HEK293 (cell line): ENCODE data around the gene PCP2.

ENCODE experiments used
- CTCF ChIA-PET: fragments of 350-600 bp; formaldehyde crosslinking; extraction: SDS; loops from one replicate; lab custom pipeline; 2021; ENCODE audit warnings: antibody characterized with exemption; lab: Yijun Ruan, JAX
- POLR2A ChIA-PET: fragments of 300-600 bp; formaldehyde crosslinking; extraction: SDS; loops from one replicate; lab custom pipeline; 2020; ENCODE audit warnings: antibody characterized with exemption, inconsistent platforms; lab: Yijun Ruan, JAX
- H3K27ac ChIP-seq: fragments of 200-500 bp; sonication (Bioruptor generic); 2 replicates; pipeline ENCODE4 v1.5.1; 2014; ENCODE audit warnings: low read depth, low read length, control low read depth, inconsistent platforms; ENCODE audit errors: extremely low read depth
- H3K36me3 ChIP-seq, 2 experiments: fragments of 200-500 bp in 1 of 2; sonication (Bioruptor generic) in 1 of 2; 1 replicate in 1 of 2; 2 replicates in 1 of 2; pipeline ENCODE4 v1.5.1; 2014 to 2017; ENCODE audit warnings: inconsistent platforms in 2 of 2, low read length in 2 of 2; ENCODE audit not compliant: control insufficient read depth in 2 of 2, insufficient read depth in 1 of 2
- H3K4me1 ChIP-seq: fragments of 200-500 bp; sonication (Bioruptor generic); 2 replicates; pipeline ENCODE4 v1.5.1; 2014; ENCODE audit warnings: mild to moderate bottlenecking, low read length, inconsistent platforms; ENCODE audit not compliant: control insufficient read depth, insufficient read depth
- H3K4me3 ChIP-seq: 2 replicates; pipeline ENCODE4 v1.5.1; 2011; ENCODE audit warnings: low read depth, mild to moderate bottlenecking, control low read depth, low read length, moderate library complexity
- H3K9me3 ChIP-seq: fragments of 200-500 bp; sonication (Bioruptor generic); 2 replicates; pipeline ENCODE4 v1.5.1; 2014; ENCODE audit warnings: low read depth, low read length, inconsistent platforms; ENCODE audit not compliant: control insufficient read depth, insufficient read depth
- AEBP2 ChIP-seq: fragments of 450-650 bp; formaldehyde crosslinking; IDR thresholded peaks from 2 replicates; pipeline ENCODE4 v1.5.1; 2016; ENCODE audit warnings: missing biosample characterization, missing genetic modification characterization, borderline replicate concordance
- ELK4 ChIP-seq: IDR thresholded peaks from 2 replicates; pipeline ENCODE4 v1.6.1; 2011; ENCODE audit warnings: mild to moderate bottlenecking, low read depth, low read length, borderline replicate concordance
- GLI2 ChIP-seq: fragments of 450-650 bp; formaldehyde crosslinking; IDR thresholded peaks from 2 replicates; pipeline ENCODE4; 2017; ENCODE audit warnings: missing biosample characterization, missing genetic modification characterization, low read depth, borderline replicate concordance
- GLIS2 ChIP-seq: fragments of 450-650 bp; formaldehyde crosslinking; IDR thresholded peaks from 2 replicates; pipeline ENCODE4 v1.5.1; 2016; ENCODE audit warnings: missing biosample characterization, missing genetic modification characterization
- IKZF3 ChIP-seq: fragments of 450-650 bp; IDR thresholded peaks from 2 replicates; pipeline ENCODE4 v1.5.0; 2018; ENCODE audit warnings: missing biosample characterization, mild to moderate bottlenecking, missing genetic modification characterization, moderate library complexity
- PATZ1 ChIP-seq: fragments of 450-650 bp; formaldehyde crosslinking; IDR thresholded peaks from 2 replicates; pipeline ENCODE4 v1.5.1; 2016; ENCODE audit warnings: missing biosample characterization, missing genetic modification characterization
- SETDB1 ChIP-seq: IDR thresholded peaks from one replicate; pipeline ENCODE4 v1.6.1; 2017; ENCODE audit warnings: mild to moderate bottlenecking, low read length, moderate library complexity, mixed read lengths; ENCODE audit not compliant: insufficient read length
- SP2 ChIP-seq: fragments of 450-650 bp; formaldehyde crosslinking; IDR thresholded peaks from 2 replicates; pipeline ENCODE4 v1.5.1; 2016; ENCODE audit warnings: missing biosample characterization, missing genetic modification characterization
- SP7 ChIP-seq: fragments of 450-650 bp; formaldehyde crosslinking; IDR thresholded peaks from 2 replicates; pipeline ENCODE4 v1.5.1; 2016; ENCODE audit warnings: missing biosample characterization, missing genetic modification characterization
- ZBTB8A ChIP-seq: fragments of 450-650 bp; formaldehyde crosslinking; IDR thresholded peaks from 2 replicates; pipeline ENCODE4 v1.5.1; 2016; ENCODE audit warnings: missing biosample characterization, missing genetic modification characterization
- ZFHX2 ChIP-seq: fragments of 450-650 bp; formaldehyde crosslinking; conservative IDR thresholded peaks from 2 replicates; pipeline ENCODE4 v1.5.1; 2016; ENCODE audit warnings: missing biosample characterization, missing genetic modification characterization
- ZFP3 ChIP-seq: fragments of 450-650 bp; formaldehyde crosslinking; IDR thresholded peaks from 2 replicates; pipeline ENCODE4 v1.5.1; 2016; ENCODE audit warnings: low read depth, missing biosample characterization, missing genetic modification characterization
- ZNF138 ChIP-seq: fragments of 450-650 bp; formaldehyde crosslinking; IDR thresholded peaks from 2 replicates; pipeline ENCODE4 v1.5.1; 2016; ENCODE audit warnings: missing biosample characterization, missing genetic modification characterization, borderline replicate concordance
- ZNF184 ChIP-seq: fragments of 450-650 bp; IDR thresholded peaks from 2 replicates; pipeline ENCODE4 v1.5.1; 2018; ENCODE audit warnings: missing biosample characterization, mild to moderate bottlenecking, missing genetic modification characterization
- ZNF311 ChIP-seq: fragments of 450-650 bp; formaldehyde crosslinking; IDR thresholded peaks from 2 replicates; pipeline ENCODE4 v1.5.1; 2017; ENCODE audit warnings: missing biosample characterization, missing genetic modification characterization, borderline replicate concordance
- ZNF341 ChIP-seq: fragments of 450-650 bp; formaldehyde crosslinking; IDR thresholded peaks from 2 replicates; pipeline ENCODE4; 2016; ENCODE audit warnings: low read depth, missing biosample characterization, missing genetic modification characterization
- ZNF391 ChIP-seq: fragments of 450-650 bp; formaldehyde crosslinking; IDR thresholded peaks from 2 replicates; pipeline ENCODE4 v1.5.1; 2016; ENCODE audit warnings: low read depth, missing biosample characterization, missing genetic modification characterization, borderline replicate concordance
- ZNF398 ChIP-seq: fragments of 450-650 bp; formaldehyde crosslinking; IDR thresholded peaks from 2 replicates; pipeline ENCODE4 v1.5.1; 2017; ENCODE audit warnings: missing biosample characterization, missing genetic modification characterization
- ZNF488 ChIP-seq: fragments of 450-650 bp; formaldehyde crosslinking; IDR thresholded peaks from 2 replicates; pipeline ENCODE4 v1.5.1; 2016; ENCODE audit warnings: missing biosample characterization, missing genetic modification characterization
- ZNF510 ChIP-seq: fragments of 450-650 bp; formaldehyde crosslinking; IDR thresholded peaks from 2 replicates; pipeline ENCODE4 v1.5.1; 2018; ENCODE audit warnings: mild to moderate bottlenecking, missing genetic modification characterization, missing biosample characterization; ENCODE audit not compliant: insufficient replicate concordance
- ZNF596 ChIP-seq: fragments of 450-650 bp; IDR thresholded peaks from 2 replicates; pipeline ENCODE4 v1.5.0; 2018; ENCODE audit warnings: missing biosample characterization, mild to moderate bottlenecking, missing genetic modification characterization, moderate library complexity
- ZNF645 ChIP-seq: fragments of 450-650 bp; formaldehyde crosslinking; IDR thresholded peaks from 2 replicates; pipeline ENCODE4; 2016; ENCODE audit warnings: missing biosample characterization, missing genetic modification characterization
- ZNF692 ChIP-seq: fragments of 450-650 bp; formaldehyde crosslinking; IDR thresholded peaks from 2 replicates; pipeline ENCODE4 v1.5.1; 2016; ENCODE audit warnings: missing biosample characterization, missing genetic modification characterization
- ZNF792 ChIP-seq: fragments of 450-650 bp; formaldehyde crosslinking; IDR thresholded peaks from 2 replicates; pipeline ENCODE4 v1.5.1; 2016; ENCODE audit warnings: missing biosample characterization, missing genetic modification characterization
- ZSCAN23 ChIP-seq: fragments of 450-650 bp; formaldehyde crosslinking; IDR thresholded peaks from 2 replicates; pipeline ENCODE4 v1.5.1; 2016; ENCODE audit warnings: missing biosample characterization, missing genetic modification characterization

PCP2 gene

GRCh38 chr19:7595466-7596133 is 37.9 kb downstream of the PCP2 start, which contains the start of gene CAMSAP3:
Gene CAMSAP3 (plus strand): TSS chr19:7595863. CDS start chr19:7596003, 140 bp downstream.
- peak within 1 kb of the TSS; percentile 70 for H3K4me3 ChIP-seq
- no peak within 1 kb of the TSS; the same call in 1 of the 2 replicates for H3K27ac ChIP-seq
- H3K4me1 ChIP-seq: peaks cover 8% of the 10 kb centered on the region
- H3K36me3 ChIP-seq: peaks cover 0 to 3% of the 10 kb centered on the region in 2 experiments; a peak in 1 of 3 replicates
- ChIA-PET POLR2A (interaction anchor here (0.6 to 2.1 kb wide), 4 partner anchors 10 to 1839 kb away, joined by 3 to 13 read pairs (median 6); partner anchors contain the start of genes MCOLN1, PET100 and XAB2), CTCF (interaction anchor here (0.6 to 6.5 kb wide), 4 partner anchors 23 to 275 kb away, joined by 3 to 29 read pairs (median 4); no protein-coding TSS in a partner anchor)
- H3K9me3 ChIP-seq: no peaks in the 10 kb centered on the region
- peak; percentile 89 for TF ChIP-seq PATZ1 (tag by site-specific recombination)
- no peak for TF ChIP-seq ZBTB8A (tag by site-specific recombination)
- TF ChIP-seq ZNF184: no peak
- TF ChIP-seq ZNF596 (tag by site-specific recombination): no peak
- TF ChIP-seq ZSCAN23 (tag by site-specific recombination): no peak
- TF ChIP-seq ZNF341 (tag by site-specific recombination): no peak
- TF ChIP-seq GLIS2 (tag by site-specific recombination): peak; percentile 8; the same call in 1 of the 2 replicates
- TF ChIP-seq ZNF311: no peak
- TF ChIP-seq IKZF3 (tag by site-specific recombination): no peak
- TF ChIP-seq SETDB1: no peak
- TF ChIP-seq ZNF510: no peak
- 0 out of 2 replicates have a peak, but pooled peaks have one; percentile 8 for TF ChIP-seq ZNF391 (tag by site-specific recombination)
- TF ChIP-seq ELK4: no peak
- no peak for TF ChIP-seq ZNF645 (tag by site-specific recombination)
- TF ChIP-seq ZFP3 (tag by site-specific recombination): no peak
- TF ChIP-seq GLI2 (tag by site-specific recombination): no peak
- TF ChIP-seq ZNF398: peak; percentile 77
- TF ChIP-seq SP2: peak; percentile 56
- TF ChIP-seq ZNF792 (tag by site-specific recombination): no peak
- no peak for TF ChIP-seq ZNF138 (tag by site-specific recombination)
- no peak for TF ChIP-seq ZFHX2 (tag by site-specific recombination)
- TF ChIP-seq SP7 (tag by site-specific recombination): 0 out of 2 replicates have a peak, but pooled peaks have one; percentile 35
- TF ChIP-seq AEBP2 (tag by site-specific recombination): no peak
- TF ChIP-seq ZNF488: no peak
- TF ChIP-seq ZNF692 (tag by site-specific recombination): 0 out of 2 replicates have a peak, but pooled peaks have one; percentile 28
